ENCODE measurements around the gene MYL4. TPM values are rescaled to one million over a fixed set of nuclear protein-coding genes. Genes with fewer than 3 reads are reported as not detected.

The MYL4 gene
- total RNA-seq, 1 donor from 2014 or later = 2.2 TPM

- Mint-ChIP-seq H3K4me3 (ENCODE audit: unreplicated experiment) (no peak overlapping the region), H3K27me3 (ENCODE audit: unreplicated experiment) (peaks cover 3% of the 10 kb centered on the region), H3K36me3 (ENCODE audit: low read depth, unreplicated experiment) (no peaks in the 10 kb centered on the region), H3K9me3 (ENCODE audit: unreplicated experiment) (no peaks in the 10 kb centered on the region), H3K4me1 (ENCODE audit: unreplicated experiment) (peaks cover 12% of the 10 kb centered on the region), H3K27ac (ENCODE audit: unreplicated experiment) (no peak overlapping the region)
- TF ChIP-seq, protein P1, sequence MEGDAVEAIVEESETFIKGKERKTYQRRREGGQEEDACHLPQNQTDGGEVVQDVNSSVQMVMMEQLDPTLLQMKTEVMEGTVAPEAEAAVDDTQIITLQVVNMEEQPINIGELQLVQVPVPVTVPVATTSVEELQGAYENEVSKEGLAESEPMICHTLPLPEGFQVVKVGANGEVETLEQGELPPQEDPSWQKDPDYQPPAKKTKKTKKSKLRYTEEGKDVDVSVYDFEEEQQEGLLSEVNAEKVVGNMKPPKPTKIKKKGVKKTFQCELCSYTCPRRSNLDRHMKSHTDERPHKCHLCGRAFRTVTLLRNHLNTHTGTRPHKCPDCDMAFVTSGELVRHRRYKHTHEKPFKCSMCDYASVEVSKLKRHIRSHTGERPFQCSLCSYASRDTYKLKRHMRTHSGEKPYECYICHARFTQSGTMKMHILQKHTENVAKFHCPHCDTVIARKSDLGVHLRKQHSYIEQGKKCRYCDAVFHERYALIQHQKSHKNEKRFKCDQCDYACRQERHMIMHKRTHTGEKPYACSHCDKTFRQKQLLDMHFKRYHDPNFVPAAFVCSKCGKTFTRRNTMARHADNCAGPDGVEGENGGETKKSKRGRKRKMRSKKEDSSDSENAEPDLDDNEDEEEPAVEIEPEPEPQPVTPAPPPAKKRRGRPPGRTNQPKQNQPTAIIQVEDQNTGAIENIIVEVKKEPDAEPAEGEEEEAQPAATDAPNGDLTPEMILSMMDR (IDR thresholded peaks at IDR 0.05; ENCODE audit: unreplicated experiment) = no peak
- no peak for DNase-seq (ENCODE audit: low spot score)
Measured at GRCh38 chr17:47270946-47271705, 62.0 kb downstream of the MYL4 start.

DNA sequence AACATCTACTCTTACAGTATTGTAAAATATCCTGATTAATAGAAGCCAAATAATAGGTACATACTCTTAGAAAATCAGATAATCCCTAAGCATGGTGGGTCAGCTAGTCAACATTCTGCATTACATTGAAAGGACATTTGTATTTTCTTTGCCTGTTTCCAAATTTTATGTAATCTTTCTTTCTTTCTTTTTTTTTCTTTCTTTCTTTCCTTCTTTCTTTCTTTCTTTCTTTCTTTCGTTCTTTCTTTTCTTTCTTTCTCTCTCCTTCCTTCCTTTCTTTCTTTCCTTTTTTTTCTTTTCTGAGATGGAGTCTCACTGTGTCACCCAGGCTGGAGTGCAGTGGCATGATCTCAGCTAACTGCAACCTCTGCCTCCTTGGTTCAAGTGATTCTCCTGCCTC lies 63.3 kb downstream of the MYL4 start:
- H3K9me3 Mint-ChIP-seq (ENCODE audit: unreplicated experiment) = no peaks in the 10 kb centered on the region
- H3K4me3 Mint-ChIP-seq (ENCODE audit: unreplicated experiment) = no peak overlapping the region
- H3K27me3 Mint-ChIP-seq (ENCODE audit: unreplicated experiment) = peaks cover 4% of the 10 kb centered on the region
- no peak for DNase-seq (ENCODE audit: low spot score)
- H3K27ac Mint-ChIP-seq (ENCODE audit: unreplicated experiment) = no peak overlapping the region
- peaks cover 16% of the 10 kb centered on the region for H3K4me1 Mint-ChIP-seq (ENCODE audit: unreplicated experiment)
- no peaks in the 10 kb centered on the region for H3K36me3 Mint-ChIP-seq (ENCODE audit: low read depth, unreplicated experiment)
- TF ChIP-seq, protein P1 (IDR thresholded peaks at IDR 0.05; ENCODE audit: unreplicated experiment) = no peak

DNA sequence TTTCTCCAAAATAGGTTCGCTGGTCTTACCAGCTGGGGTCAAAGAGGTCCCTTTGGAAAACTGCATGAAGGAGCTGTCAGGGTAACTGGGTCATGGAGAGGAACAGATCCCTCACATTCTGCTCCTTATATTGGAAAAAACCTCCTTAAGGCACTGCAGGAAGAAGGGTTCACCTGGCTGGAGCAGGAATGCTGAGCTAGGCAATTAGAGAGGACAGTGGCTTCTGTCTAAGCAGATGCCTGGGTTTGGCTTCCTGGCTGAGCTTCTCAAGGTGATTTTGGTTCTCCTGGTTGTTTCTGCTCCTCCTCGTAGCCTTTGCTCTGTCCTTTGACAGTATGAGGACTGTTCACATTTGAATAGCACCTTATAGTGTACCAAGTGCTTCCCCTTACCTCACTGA lies 64.1 kb downstream of the MYL4 start:
- peaks cover 2% of the 10 kb centered on the region for H3K27me3 Mint-ChIP-seq (ENCODE audit: unreplicated experiment)
- no peaks in the 10 kb centered on the region for H3K9me3 Mint-ChIP-seq (ENCODE audit: unreplicated experiment)
- no peak for DNase-seq (ENCODE audit: low spot score)
- TF ChIP-seq, protein P1 (IDR thresholded peaks at IDR 0.05; ENCODE audit: unreplicated experiment) = no peak
- no peaks in the 10 kb centered on the region for H3K36me3 Mint-ChIP-seq (ENCODE audit: low read depth, unreplicated experiment)
- H3K4me3 Mint-ChIP-seq (ENCODE audit: unreplicated experiment) = no peak overlapping the region
- peaks cover 16% of the 10 kb centered on the region for H3K4me1 Mint-ChIP-seq (ENCODE audit: unreplicated experiment)
- H3K27ac Mint-ChIP-seq (ENCODE audit: unreplicated experiment) = no peak overlapping the region

Other genes starting within 250 kb of the MYL4 start
- gene RPRML, start 230.1 kb upstream of the MYL4 start, total RNA-seq (ENCODE audit: unreplicated experiment) = not detected
- 108 TPM for gene CDC27, start 20.1 kb upstream of the MYL4 start, total RNA-seq (ENCODE audit: unreplicated experiment)
- gene ITGB3, start 44.5 kb downstream of the MYL4 start, total RNA-seq (ENCODE audit: unreplicated experiment) = not detected
- 4.6 TPM for gene EFCAB13, start 114.6 kb downstream of the MYL4 start, total RNA-seq (ENCODE audit: unreplicated experiment)